Ovary (tissue), 9 donors: ENCODE results near the gene CHRM4. TPM values are rescaled to one million over a fixed set of nuclear protein-coding genes. Genes with fewer than 3 reads are reported as not detected.

Experiments used
- DNase-seq, 5 donors: peaks; one replicate each; pipeline ENCODE4 v3.0.0-alpha.2; 2019 to 2020
- H3K27ac ChIP-seq, 2 donors: fragments of 200-600 bp; one replicate each; pipeline versions ENCODE4 v1.5.1 to v1.8.0; 2019 to 2022
- H3K27me3 ChIP-seq: fragments of 200-600 bp; one replicate; pipeline ENCODE4 v1.8.0; 2022
- H3K36me3 ChIP-seq: fragments of 200-600 bp; sonication (generic); one replicate; pipeline ENCODE4 v1.5.1; 2019
- H3K4me1 ChIP-seq: one replicate; pipeline ENCODE4 v1.8.1; 2013; ENCODE audit warnings: mild to moderate bottlenecking, moderate library complexity; ENCODE audit not compliant: insufficient read depth
- H3K4me3 ChIP-seq: fragments of 200-600 bp; sonication (generic); one replicate; pipeline ENCODE4 v1.5.1; 2017
- H3K9me3 ChIP-seq, 2 donors: fragments of 200-600 bp in 1 of 2; sonication (generic) in 1 of 2; one replicate each; pipeline versions ENCODE4 v1.5.1 to v1.8.1; 2013 to 2019; ENCODE audit warnings: mild to moderate bottlenecking in 1 of 2, moderate library complexity in 1 of 2
- CTCF ChIP-seq, 3 donors: fragments of 450-650 bp in 2 of 3; fragments of 200-600 bp in 1 of 3; IDR thresholded peaks; one replicate each; pipeline versions ENCODE4 v1.5.1 to v1.8.0; 2016 to 2022; ENCODE audit warnings: antibody characterized with exemption in 3 of 3, mild to moderate bottlenecking in 1 of 3
- EP300 ChIP-seq: sonication (generic); formaldehyde crosslinking; IDR thresholded peaks from one replicate; pipeline ENCODE4 v1.6.1; 2017; ENCODE audit warnings: antibody characterized with exemption
- POLR2A ChIP-seq: fragments of 450-650 bp; IDR thresholded peaks from one replicate; pipeline ENCODE4 v1.6.1; 2017; ENCODE audit warnings: antibody characterized with exemption, mild to moderate bottlenecking, moderate library complexity
- WGBS, 3 donors: extraction: QIAGEN DNeasy Blood & Tissue Kit in 1 of 3; methylation state at CpG; one replicate each; pipeline versions ENCODE4 v1.1.5 to v1.1.7; 2013 to 2017; 5-methylcytosine and 5-hydroxymethylcytosine counted together
- intact Hi-C, 4 donors: fragments of 100-400 bp; cut with DNase I; formaldehyde crosslinking; loops; one replicate each; pipeline versions ENCODE4 v1.11.0 to v1.15.1; 2022 to 2023
- polyA plus RNA-seq, 2 donors: library from polyadenylated mRNA; stranded (reverse); fragments of 200-250 nt in 1 of 2; fragments of 350-450 nt in 1 of 2; fragmentation: Illumina TruSeq in 1 of 2; extraction: RNeasy Lipid Tissue Mini Kit (QIAGEN cat#74804) in 1 of 2; gene quantifications; one replicate each; pipeline ENCODE4 v1.2.3, GENCODE V29; 2013 to 2014
- total RNA-seq, 7 donors: library from RNA; depleted of rRNA in 2 of 7; stranded (reverse); fragments of >200 nt in 2 of 7; fragmentation: NEBNext Ultra II Directional in 3 of 7; extraction: Animal tissue kit (Norgen Biotek cat#: 25700) in 3 of 7; gene quantifications; one replicate each; pipeline versions ENCODE4 v1.1.0 to v1.2.4, GENCODE V29; 2016 to 2023
- donor health status: DM: no; HTN: no; CAD: no; lungs with moderate emphysema.
- donor health status: DM: no; HTN: no; CAD: no.
- donor health status: Bipolar disorder and iron deficiency.
- donor health status: DM: yes; HTN: yes; CAD: no.
- donor health status: DM: no; HTN: no; CAD: no.
- donor health status: DM: yes; HTN: yes; CAD: no.

Gene CHRM4
- total and polyA plus RNA-seq, 9 donors, result 0.16 to 0.42 (median 0.21) TPM; not detected in 3

- no peaks in the 10 kb centered on the region for H3K4me1 ChIP-seq
- TF ChIP-seq CTCF (IDR thresholded peaks at IDR 0.05) (no peak), POLR2A (no peak), EP300 (no peak)
- WGBS, 3 donors, result 80 to 92% (median 88%) methylated on average over 4 of the region's 4 CpGs
- no peak overlapping the region for H3K4me3 ChIP-seq
- H3K27ac ChIP-seq, result no peak overlapping the region
- no peaks in the 10 kb centered on the region for H3K27me3 ChIP-seq
- DNase-seq, result no peak
- H3K36me3 ChIP-seq, result no peaks in the 10 kb centered on the region
- H3K9me3 ChIP-seq, result no peaks in the 10 kb centered on the region
- intact Hi-C loops, result no loop called here
Observed at GRCh38 chr11:46426233-46426991, 34.8 kb upstream of the CHRM4 start.

GRCh38 chr11:46422588-46422987 lies 31.0 kb upstream of the CHRM4 start:
- Histone ChIP-seq H3K4me3 (no peak overlapping the region), H3K27ac (no peak overlapping the region), H3K4me1 (no peaks in the 10 kb centered on the region), H3K36me3 (no peaks in the 10 kb centered on the region), H3K27me3 (no peaks in the 10 kb centered on the region), H3K9me3 (no peaks in the 10 kb centered on the region)
- TF ChIP-seq CTCF (IDR thresholded peaks at IDR 0.05) (no peak), EP300 (no peak)
- 76 to 81% (median 77%) methylated on average over 7 of the region's 7 CpGs for WGBS, 3 donors
- intact Hi-C loops, result no loop called here
- no peak for DNase-seq

- no peaks in the 10 kb centered on the region for H3K27me3 ChIP-seq
- no peak for DNase-seq
- no peaks in the 10 kb centered on the region for H3K9me3 ChIP-seq
- H3K4me1 ChIP-seq, result no peaks in the 10 kb centered on the region
- no peak overlapping the region for H3K27ac ChIP-seq
- TF ChIP-seq CTCF (IDR thresholded peaks at IDR 0.05) (no peak), EP300 (no peak), POLR2A (no peak)
- intact Hi-C loops, result no loop called here
- H3K36me3 ChIP-seq, result no peaks in the 10 kb centered on the region
- H3K4me3 ChIP-seq, result no peak overlapping the region
- 78 to 89% (median 85%) methylated on average over 8 of the region's 8 CpGs for WGBS, 3 donors
Observed at GRCh38 chr11:46421257-46421880, 29.8 kb upstream of the CHRM4 start.

- no peak overlapping the region for H3K27ac ChIP-seq
- intact Hi-C loops, result no loop called here
- no peaks in the 10 kb centered on the region for H3K27me3 ChIP-seq
- H3K9me3 ChIP-seq, result no peaks in the 10 kb centered on the region
- TF ChIP-seq EP300 (no peak), CTCF (IDR thresholded peaks at IDR 0.05) (no peak), POLR2A (no peak)
- H3K4me3 ChIP-seq, result no peak overlapping the region
- 89 to 100% (median 100%) methylated on average over 1 of the region's 1 CpG for WGBS, 3 donors
- no peaks in the 10 kb centered on the region for H3K36me3 ChIP-seq
- no peak for DNase-seq
- no peaks in the 10 kb centered on the region for H3K4me1 ChIP-seq
Observed at GRCh38 chr11:46420513-46420912, 28.9 kb upstream of the CHRM4 start.
